OCI-LY1 (cell line): ENCODE measurements around the gene ACAT2.
"Not testable (repeated sequence)": the region's sequence is repeated elsewhere in the genome, so short reads cannot be mapped to it uniquely, and the experiment has no call there.

ENCODE experiments used
- H2AFZ ChIP-seq: fragments of 200-600 bp; sonication (generic), shearing (Covaris generic); 2 replicates; pipeline ENCODE4 v1.6.0; 2014; ENCODE audit warnings: antibody characterized with exemption, mild to moderate bottlenecking, low read length
- H3F3A ChIP-seq: fragments of 200-600 bp; sonication (generic), shearing (Covaris generic); 2 replicates; pipeline ENCODE4 v1.6.0; 2014; ENCODE audit warnings: mild to moderate bottlenecking, antibody characterized with exemption, low read length, moderate library complexity; ENCODE audit not compliant: insufficient read depth
- H3K27ac ChIP-seq: fragments of 200-600 bp; sonication (generic); 2 replicates; pipeline ENCODE4 v1.5.1; 2014; ENCODE audit warnings: low read length, mixed run types, mild to moderate bottlenecking, low read depth; ENCODE audit not compliant: poor library complexity, severe bottlenecking
- H3K27me3 ChIP-seq: fragments of 200-600 bp; sonication (generic); 2 replicates; pipeline ENCODE4 v1.6.0; 2014; ENCODE audit warnings: antibody characterized with exemption, mild to moderate bottlenecking, low read length, moderate library complexity; ENCODE audit not compliant: insufficient read depth
- H3K36me3 ChIP-seq: fragments of 200-600 bp; sonication (generic); 2 replicates; pipeline ENCODE4 v1.6.1; 2014; ENCODE audit warnings: mild to moderate bottlenecking, antibody characterized with exemption, low read length, moderate library complexity, mixed read lengths; ENCODE audit not compliant: insufficient read depth
- H3K4me1 ChIP-seq: fragments of 200-600 bp; sonication (generic); 2 replicates; pipeline ENCODE4 v1.5.1; 2014; ENCODE audit warnings: mild to moderate bottlenecking, low read length, moderate library complexity; ENCODE audit not compliant: insufficient read depth, severe bottlenecking
- H3K4me2 ChIP-seq: fragments of 200-600 bp; sonication (generic), shearing (Covaris generic); 2 replicates; pipeline ENCODE4 v1.6.1; 2014; ENCODE audit warnings: low read length
- H3K4me3 ChIP-seq: fragments of 200-600 bp; sonication (generic); 2 replicates; pipeline ENCODE4 v1.5.1; 2014; ENCODE audit warnings: low read length, low read depth, mild to moderate bottlenecking, mixed read lengths; ENCODE audit not compliant: poor library complexity, severe bottlenecking
- H3K79me2 ChIP-seq: fragments of 200-600 bp; shearing (Covaris generic); 2 replicates; pipeline ENCODE4 v1.6.1; 2016; ENCODE audit warnings: mixed run types, low read length, mixed read lengths; ENCODE audit not compliant: insufficient read depth
- H3K9ac ChIP-seq: fragments of 200-600 bp; sonication (generic), shearing (Covaris generic); 2 replicates; pipeline ENCODE4 v1.6.1; 2014; ENCODE audit warnings: mild to moderate bottlenecking, low read length, mixed read lengths
- H3K9me2 ChIP-seq: fragments of 200-600 bp; sonication (generic), shearing (Covaris generic); 2 replicates; pipeline ENCODE4 v1.6.1; 2014; ENCODE audit warnings: low read depth, mild to moderate bottlenecking, low read length, mixed read lengths
- H3K9me3 ChIP-seq: fragments of 200-600 bp; shearing (Covaris generic); 2 replicates; pipeline ENCODE4 v1.6.1; 2014; ENCODE audit warnings: low read length, mixed read lengths
- H4K20me1 ChIP-seq: fragments of 200-600 bp; sonication (generic), shearing (Covaris generic); 2 replicates; pipeline ENCODE4 v1.6.0; 2016; ENCODE audit warnings: mild to moderate bottlenecking, low read length; ENCODE audit not compliant: insufficient read depth
- CTCF ChIP-seq: fragments of 200-600 bp; sonication (generic), shearing (Covaris generic); IDR thresholded peaks from 2 replicates; pipeline ENCODE4 v1.5.1; 2017; ENCODE audit warnings: mild to moderate bottlenecking, antibody characterized with exemption, low read length, moderate library complexity, mixed read lengths
- EZH2 ChIP-seq: fragments of 200-600 bp; sonication (generic), shearing (Covaris generic); IDR thresholded peaks from 2 replicates; pipeline ENCODE4 v1.8.0; 2017; ENCODE audit warnings: borderline replicate concordance, mixed run types, mild to moderate bottlenecking, antibody characterized with exemption, low read length, moderate library complexity, mixed read lengths

Gene ACAT2

GRCh38 chr6:159821726-159822125 is 59.9 kb downstream of the ACAT2 start:
- H3K4me2 ChIP-seq = no peak overlapping the region
- no peak for TF ChIP-seq CTCF
- TF ChIP-seq EZH2 = no peak
- H2AFZ ChIP-seq = no peak overlapping the region
- peaks cover 12% of the 10 kb centered on the region for H3K4me1 ChIP-seq
- no peak overlapping the region for H3K9ac ChIP-seq
- H3F3A ChIP-seq = no peaks in the 10 kb centered on the region
- no peaks in the 10 kb centered on the region for H3K9me3 ChIP-seq
- peaks cover 9% of the 10 kb centered on the region; the same call in 1 of the 2 replicates for H3K27me3 ChIP-seq
- no peaks in the 10 kb centered on the region for H3K79me2 ChIP-seq
- no peaks in the 10 kb centered on the region for H3K36me3 ChIP-seq
- H4K20me1 ChIP-seq = no peaks in the 10 kb centered on the region
- H3K27ac ChIP-seq = no peak overlapping the region
- no peaks in the 10 kb centered on the region for H3K9me2 ChIP-seq
- no peak overlapping the region for H3K4me3 ChIP-seq

- Histone ChIP-seq H3K4me1 (peaks cover 12% of the 10 kb centered on the region), H3K4me2 (no peak overlapping the region), H3K9me3 (no peaks in the 10 kb centered on the region), H3K4me3 (no peak overlapping the region), H3K27me3 (peaks cover 6% of the 10 kb centered on the region; the same call in 1 of the 2 replicates), H3K9me2 (no peaks in the 10 kb centered on the region), H3F3A (no peaks in the 10 kb centered on the region), H3K79me2 (no peaks in the 10 kb centered on the region), H4K20me1 (no peaks in the 10 kb centered on the region), H2AFZ (no peak overlapping the region), H3K27ac (no peak overlapping the region), H3K36me3 (no peaks in the 10 kb centered on the region), H3K9ac (no peak overlapping the region)
- no peak for TF ChIP-seq CTCF
Measured at GRCh38 chr6:159823953-159824352, 62.1 kb downstream of the ACAT2 start.

- peaks cover 11% of the 10 kb centered on the region for H3K4me1 ChIP-seq
- H3K79me2 ChIP-seq, H3F3A ChIP-seq, H3K4me2 ChIP-seq, H3K27ac ChIP-seq, H3K9me2 ChIP-seq, H3K9ac ChIP-seq, H3K36me3 ChIP-seq, H3K4me3 ChIP-seq, H3K9me3 ChIP-seq, H4K20me1 ChIP-seq, H2AFZ ChIP-seq, H3K27me3 ChIP-seq: not testable (repeated sequence)
Measured at GRCh38 chr6:159824690-159825089, 62.8 kb downstream of the ACAT2 start.

- H3K27ac ChIP-seq = no peak overlapping the region
- H3K9me3 ChIP-seq = no peaks in the 10 kb centered on the region
- H3K4me1 ChIP-seq = no peaks in the 10 kb centered on the region
Measured at GRCh38 chr6:159826004-159826403, 64.2 kb downstream of the ACAT2 start.

More at GRCh38 chr6:159826004-159826403, 64.2 kb downstream of the ACAT2 start:
- Histone ChIP-seq H3K9ac (no peak overlapping the region), H3K79me2 (no peaks in the 10 kb centered on the region), H4K20me1 (no peaks in the 10 kb centered on the region), H2AFZ (no peak overlapping the region), H3K4me3 (no peak overlapping the region), H3K4me2 (no peak overlapping the region), H3K36me3 (no peaks in the 10 kb centered on the region), H3F3A (no peaks in the 10 kb centered on the region), H3K27me3 (peaks cover 6% of the 10 kb centered on the region; the same call in 1 of the 2 replicates), H3K9me2 (no peaks in the 10 kb centered on the region)
- no peak for TF ChIP-seq EZH2
- no peak for TF ChIP-seq CTCF
